PC-3 (cell line): Measurements from ENCODE around the gene IFT122. TPM values are rescaled to one million over a fixed set of nuclear protein-coding genes. Genes with fewer than 3 reads are reported as not detected.

ENCODE experiments used
- ATAC-seq: fragments of 200-7000 bp; cut with Tn5 transposase; 2 replicates; pipeline ENCODE4 v1.9.1; 2020; ENCODE audit warnings: mild to moderate bottlenecking, moderate library complexity
- BruUV-seq: library from RNA; stranded (reverse); fragments of 400-500 nt; replicated peaks from 2 replicates; lab custom pipeline; 2021; lab: Mats Ljungman, UMichigan
- CTCF ChIA-PET: fragments of 300-600 bp; sonication (Branson Sonifier 250); formaldehyde crosslinking; loops from one replicate; lab custom pipeline; 2022; ENCODE audit warnings: antibody characterized with exemption; lab: Charles Lee
- POLR2A ChIA-PET: fragments of 300-600 bp; sonication (Branson Sonifier 250); formaldehyde crosslinking; loops from one replicate; lab custom pipeline; 2022; ENCODE audit warnings: antibody characterized with exemption; ENCODE audit not compliant: unreplicated experiment; lab: Charles Lee
- DNase-seq: peaks from one replicate; pipeline ENCODE4 v3.0.0-alpha.2; 2015
- H2AFZ ChIP-seq: fragments of 300-600 bp; sonication (generic); 2 replicates; pipeline ENCODE4 v1.6.0; 2016; ENCODE audit warnings: antibody characterized with exemption, low read length
- H3F3A ChIP-seq: fragments of 300-600 bp; sonication (generic); one replicate; pipeline ENCODE4 v1.6.0; 2017; ENCODE audit warnings: antibody characterized with exemption, low read length, control low read depth, mild to moderate bottlenecking; ENCODE audit not compliant: unreplicated experiment
- H3K27ac ChIP-seq: fragments of 300-600 bp; sonication (generic); 2 replicates; pipeline ENCODE4 v1.5.1; 2016; ENCODE audit warnings: mild to moderate bottlenecking, low read length
- H3K27me3 ChIP-seq: fragments of 300-600 bp; sonication (generic); 2 replicates; pipeline ENCODE4 v1.6.1; 2016; ENCODE audit warnings: low read length, mixed read lengths
- H3K36me3 ChIP-seq: fragments of 300-600 bp; sonication (generic); 2 replicates; pipeline ENCODE4 v1.6.1; 2016; ENCODE audit warnings: low read depth, mixed run types, low read length, mixed read lengths
- H3K4me1 ChIP-seq: fragments of 300-600 bp; sonication (generic); 2 replicates; pipeline ENCODE4 v1.5.1; 2016; ENCODE audit warnings: low read length; ENCODE audit not compliant: insufficient read depth
- H3K4me2 ChIP-seq: fragments of 300-600 bp; sonication (generic); 2 replicates; pipeline ENCODE4 v1.6.0; 2016; ENCODE audit warnings: low read length
- H3K4me3 ChIP-seq: fragments of 300-600 bp; sonication (generic); 2 replicates; pipeline ENCODE4 v1.5.1; 2016; ENCODE audit warnings: mild to moderate bottlenecking, low read length, mixed read lengths
- H3K79me2 ChIP-seq: fragments of 300-600 bp; sonication (generic); 2 replicates; pipeline ENCODE4 v1.6.1; 2017; ENCODE audit warnings: low read length, mixed read lengths
- H3K9ac ChIP-seq: fragments of 300-600 bp; sonication (generic); 2 replicates; pipeline ENCODE4 v1.6.0; 2016; ENCODE audit warnings: mild to moderate bottlenecking, low read length
- H3K9me2 ChIP-seq: fragments of 300-600 bp; sonication (generic); replicated peaks from 2 replicates; pipeline ENCODE4 v1.6.1; 2016; ENCODE audit warnings: mixed run types, low read length, mixed read lengths
- H3K9me3 ChIP-seq: fragments of 300-600 bp; sonication (generic); 2 replicates; pipeline ENCODE4 v1.6.1; 2016; ENCODE audit warnings: low read length, mixed read lengths
- H4K20me1 ChIP-seq: fragments of 300-600 bp; sonication (generic); 2 replicates; pipeline ENCODE4 v1.6.1; 2016; ENCODE audit warnings: low read length, mixed read lengths
- CTCF ChIP-seq: fragments of 300-600 bp; sonication (generic); conservative IDR thresholded peaks from 2 replicates; pipeline ENCODE4 v1.5.1; 2017; ENCODE audit warnings: antibody characterized with exemption, low read depth, mild to moderate bottlenecking, low read length
- EZH2 ChIP-seq: fragments of 300-600 bp; sonication (generic); IDR thresholded peaks from one replicate; pipeline ENCODE4 v1.6.1; 2017; ENCODE audit warnings: antibody characterized with exemption, mild to moderate bottlenecking, low read length; ENCODE audit not compliant: unreplicated experiment
- EZH2phosphoT487 ChIP-seq: fragments of 300-600 bp; sonication (generic); IDR thresholded peaks from 2 replicates; pipeline ENCODE4 v1.6.1; 2018; ENCODE audit warnings: mild to moderate bottlenecking, antibody characterized with exemption, low read length, borderline replicate concordance
- intact Hi-C: fragments of 100-400 bp; cut with micrococcal nuclease; formaldehyde crosslinking; loops from 2 replicates; pipeline ENCODE4 v1.9.0; 2023
- total RNA-seq: library from RNA; depleted of rRNA; stranded (reverse); fragments of >200 nt; gene quantifications from 2 replicates; pipeline ENCODE4 v1.2.3, GENCODE V29; 2014

The IFT122 gene
- total RNA-seq, 1 experiment from 2014 or later = 10.2 TPM

- no peak for ATAC-seq
- no peaks in the 10 kb centered on the region for H3K27me3 ChIP-seq
- BruUV-seq = no TSS peak
- H3K4me1 ChIP-seq = peaks cover 8% of the 10 kb centered on the region; the same call in 1 of the 2 replicates
- no peaks in the 10 kb centered on the region for H3K9me3 ChIP-seq
- H3K79me2 ChIP-seq = no peaks in the 10 kb centered on the region
- no peaks in the 10 kb centered on the region for H3F3A ChIP-seq
- no peak for DNase-seq
- no peak overlapping the region for H2AFZ ChIP-seq
- H3K9ac ChIP-seq = no peak overlapping the region
- H3K4me3 ChIP-seq = no peak overlapping the region
- no peak overlapping the region for H3K27ac ChIP-seq
- H4K20me1 ChIP-seq = no peaks in the 10 kb centered on the region
- H3K4me2 ChIP-seq = no peak overlapping the region
- TF ChIP-seq EZH2 (no peak), CTCF (no peak), EZH2phosphoT487 (no peak)
- ChIA-PET CTCF (no interaction called here), POLR2A (no interaction called here)
- peaks cover 30% of the 10 kb centered on the region; the same call in 1 of the 2 replicates for H3K36me3 ChIP-seq
- intact Hi-C loops = no loop called here
- H3K9me2 ChIP-seq = no peaks in the 10 kb centered on the region
These were observed 10.4 kb upstream of the IFT122 start for GRCh38 chr3:129429602-129430001.

GRCh38 chr3:129432036-129432435 is 8.0 kb upstream of the IFT122 start:
- Histone ChIP-seq H3K27me3 (no peaks in the 10 kb centered on the region), H3K9me2 (no peaks in the 10 kb centered on the region), H2AFZ (no peak overlapping the region), H3K4me1 (0 out of 2 replicates have a peak, but pooled peaks cover 7% of the 10 kb centered on the region), H3K79me2 (0 out of 2 replicates have a peak, but pooled peaks cover 3% of the 10 kb centered on the region), H3K4me2 (no peak overlapping the region), H3K27ac (no peak overlapping the region), H3K36me3 (peaks cover 33% of the 10 kb centered on the region; the same call in 1 of the 2 replicates), H3K4me3 (no peak overlapping the region), H3K9ac (no peak overlapping the region), H3K9me3 (no peaks in the 10 kb centered on the region), H4K20me1 (no peaks in the 10 kb centered on the region), H3F3A (no peaks in the 10 kb centered on the region)
- TF ChIP-seq EZH2phosphoT487 (no peak), EZH2 (no peak), CTCF (no peak)
- no TSS peak for BruUV-seq
- POLR2A ChIA-PET = no interaction called here
- no peak for ATAC-seq
- intact Hi-C loops = no loop called here
- no peak for DNase-seq
- CTCF ChIA-PET = no interaction called here

- H3K4me2 ChIP-seq = no peak overlapping the region
- no peaks in the 10 kb centered on the region for H3K9me2 ChIP-seq
- H3K9me3 ChIP-seq = no peaks in the 10 kb centered on the region
- H3K4me1 ChIP-seq = 0 out of 2 replicates have a peak, but pooled peaks cover 7% of the 10 kb centered on the region
- no peaks in the 10 kb centered on the region for H4K20me1 ChIP-seq
- BruUV-seq = no TSS peak
- ATAC-seq = no peak
- no peaks in the 10 kb centered on the region for H3K27me3 ChIP-seq
- H3K36me3 ChIP-seq = peaks cover 33% of the 10 kb centered on the region; the same call in 1 of the 2 replicates
- intact Hi-C loops = no loop called here
- DNase-seq = no peak
- peaks cover 7% of the 10 kb centered on the region for H3K79me2 ChIP-seq
- TF ChIP-seq EZH2phosphoT487 (no peak), CTCF (no peak), EZH2 (no peak)
- no peak overlapping the region for H3K4me3 ChIP-seq
- POLR2A ChIA-PET = no interaction called here
- H2AFZ ChIP-seq = no peak overlapping the region
- CTCF ChIA-PET = no interaction called here
- no peak overlapping the region for H3K27ac ChIP-seq
- no peak overlapping the region for H3K9ac ChIP-seq
- H3F3A ChIP-seq = no peaks in the 10 kb centered on the region
These were observed 7.4 kb upstream of the IFT122 start for GRCh38 chr3:129432671-129433070.
